Trophoblast cell (in vitro differentiated cells and primary cell): ENCODE data around the gene NFKBIB.

Source experiments
- DNase-seq, 2 donors: peaks; one replicate each; pipeline ENCODE4 v3.0.0-alpha.2; 2016
- H2AFZ ChIP-seq: 2 replicates; pipeline ENCODE4 v1.6.1; 2013; ENCODE audit warnings: low read length, moderate library complexity, mild to moderate bottlenecking; ENCODE audit not compliant: insufficient read depth, poor library complexity
- H2AK5ac ChIP-seq: 2 replicates; pipeline ENCODE4 v1.6.1; 2013; ENCODE audit warnings: mild to moderate bottlenecking, low read length
- H2BK120ac ChIP-seq: 2 replicates; pipeline ENCODE4 v1.6.1; 2013; ENCODE audit warnings: low read length, mild to moderate bottlenecking, moderate library complexity; ENCODE audit not compliant: insufficient read depth, poor library complexity
- H2BK12ac ChIP-seq: 2 replicates; pipeline ENCODE4 v1.6.1; 2013; ENCODE audit warnings: mild to moderate bottlenecking, low read length, moderate library complexity
- H2BK5ac ChIP-seq: 2 replicates; pipeline ENCODE4 v1.6.1; 2013; ENCODE audit warnings: low read length, low read depth, moderate library complexity, mild to moderate bottlenecking; ENCODE audit not compliant: poor library complexity
- H3K14ac ChIP-seq: 2 replicates; pipeline ENCODE4 v1.6.1; 2013; ENCODE audit warnings: mild to moderate bottlenecking, low read length
- H3K18ac ChIP-seq: 2 replicates; pipeline ENCODE4 v1.6.1; 2013; ENCODE audit warnings: mild to moderate bottlenecking, low read length
- H3K23ac ChIP-seq: 2 replicates; pipeline ENCODE4 v1.6.1; 2013; ENCODE audit warnings: low read length
- H3K27ac ChIP-seq: 2 replicates; pipeline ENCODE4 v1.5.1; 2013; ENCODE audit warnings: low read depth, mild to moderate bottlenecking, inconsistent platforms, low read length, moderate library complexity
- H3K27me3 ChIP-seq: 2 replicates; pipeline ENCODE4 v1.6.1; 2013; ENCODE audit warnings: inconsistent platforms, mild to moderate bottlenecking, low read length, moderate library complexity; ENCODE audit not compliant: insufficient read depth
- H3K36me3 ChIP-seq, 2 experiments: 1 replicate in 1 of 2; 2 replicates in 1 of 2; pipeline ENCODE4 v1.6.1; 2013; ENCODE audit warnings: low read length in 2 of 2, mild to moderate bottlenecking in 2 of 2, moderate library complexity in 1 of 2; ENCODE audit not compliant: insufficient read depth in 2 of 2, control insufficient read depth in 1 of 2
- H3K4ac ChIP-seq: 2 replicates; pipeline ENCODE4 v1.6.1; 2013; ENCODE audit warnings: low read depth, mild to moderate bottlenecking, low read length, moderate library complexity
- H3K4me1 ChIP-seq, 2 experiments: 1 replicate in 1 of 2; 2 replicates in 1 of 2; pipeline ENCODE4 v1.6.1; 2013; ENCODE audit warnings: low read length in 2 of 2, mild to moderate bottlenecking in 2 of 2, moderate library complexity in 1 of 2; ENCODE audit not compliant: insufficient read depth in 2 of 2, control insufficient read depth in 1 of 2
- H3K4me2 ChIP-seq: 2 replicates; pipeline ENCODE4 v1.6.1; 2013; ENCODE audit warnings: inconsistent platforms, mild to moderate bottlenecking, low read length, moderate library complexity
- H3K4me3 ChIP-seq: 2 replicates; pipeline ENCODE4 v1.5.1; 2013; ENCODE audit warnings: mild to moderate bottlenecking, low read depth, low read length, inconsistent platforms
- H3K79me1 ChIP-seq: one replicate; pipeline ENCODE4 v1.6.1; 2013; ENCODE audit warnings: low read length
- H3K79me2 ChIP-seq: 2 replicates; pipeline ENCODE4 v1.6.1; 2013; ENCODE audit warnings: low read length, mild to moderate bottlenecking; ENCODE audit not compliant: control insufficient read depth, insufficient read depth, poor library complexity
- H3K9ac ChIP-seq: 2 replicates; pipeline ENCODE4 v1.6.1; 2013; ENCODE audit warnings: mild to moderate bottlenecking, low read length
- H3K9me3 ChIP-seq: 2 replicates; pipeline ENCODE4 v1.6.1; 2013; ENCODE audit warnings: low read depth, mild to moderate bottlenecking, control low read depth, inconsistent platforms, low read length; ENCODE audit not compliant: insufficient read depth
- H4K12ac ChIP-seq: 2 replicates; pipeline ENCODE4 v1.6.1; 2013; ENCODE audit warnings: low read depth, mild to moderate bottlenecking, low read length, moderate library complexity
- H4K8ac ChIP-seq: 2 replicates; pipeline ENCODE4 v1.6.1; 2013; ENCODE audit warnings: low read depth, mild to moderate bottlenecking, low read length, moderate library complexity
- H4K91ac ChIP-seq: one replicate; pipeline ENCODE4 v1.6.1; 2013; ENCODE audit warnings: low read depth, mild to moderate bottlenecking, low read length, moderate library complexity
- WGBS: extraction: QIAGEN DNeasy Blood & Tissue Kit; methylation state at CpG from one replicate; pipeline ENCODE4 v1.1.7; 2013; ENCODE audit warnings: missing lambda C conversion rate; ENCODE audit not compliant: insufficient read length, insufficient coverage; ENCODE audit errors: extremely low coverage; 5-methylcytosine and 5-hydroxymethylcytosine counted together

NFKBIB gene

GRCh38 chr19:38878575-38879399, 21.0 kb upstream of the NFKBIB start:
- Histone ChIP-seq H2AFZ (no peak overlapping the region), H3K18ac (no peak overlapping the region), H3K79me1 (no peaks in the 10 kb centered on the region), H3K4me2 (no peak overlapping the region), H2BK120ac (no peak overlapping the region), H3K4ac (no peak overlapping the region), H4K12ac (no peak overlapping the region), H3K14ac (no peak overlapping the region), H3K27me3 (no peaks in the 10 kb centered on the region), H4K91ac (no peak overlapping the region), H2BK12ac (no peak overlapping the region), H3K9ac (no peak overlapping the region), H2AK5ac (peak overlapping the region; percentile 35), H3K4me1 (no peaks in the 10 kb centered on the region), H3K4me3 (no peak overlapping the region), H3K79me2 (no peaks in the 10 kb centered on the region), H3K9me3 (no peaks in the 10 kb centered on the region), H3K23ac (no peak overlapping the region), H3K27ac (no peak overlapping the region), H4K8ac (no peak overlapping the region), H2BK5ac (no peak overlapping the region), H3K36me3 (no peaks in the 10 kb centered on the region)
- no peak for DNase-seq
- no CpG with 5 or more reads among the region's 16 CpGs for WGBS

GRCh38 chr19:38879400-38879751, 20.4 kb upstream of the NFKBIB start:
- Histone ChIP-seq H3K18ac (no peak overlapping the region), H3K9me3 (no peaks in the 10 kb centered on the region), H3K4me3 (no peak overlapping the region), H3K4me1 (no peaks in the 10 kb centered on the region), H3K4me2 (no peak overlapping the region), H3K9ac (no peak overlapping the region), H2BK120ac (no peak overlapping the region), H3K27ac (no peak overlapping the region), H4K91ac (no peak overlapping the region), H4K12ac (no peak overlapping the region), H3K79me1 (no peaks in the 10 kb centered on the region), H3K36me3 (no peaks in the 10 kb centered on the region), H2AK5ac (no peak overlapping the region), H3K23ac (no peak overlapping the region), H3K79me2 (no peaks in the 10 kb centered on the region), H2BK12ac (no peak overlapping the region), H3K4ac (no peak overlapping the region), H3K14ac (no peak overlapping the region), H3K27me3 (no peaks in the 10 kb centered on the region), H4K8ac (no peak overlapping the region), H2BK5ac (no peak overlapping the region), H2AFZ (no peak overlapping the region)
- no peak for DNase-seq
- WGBS, result no CpG with 5 or more reads among the region's 11 CpGs

- no peaks in the 10 kb centered on the region for H3K79me2 ChIP-seq
- WGBS, result no CpG with 5 or more reads among the region's 19 CpGs
Measured at GRCh38 chr19:38880076-38880881, 19.5 kb upstream of the NFKBIB start.

DNA sequence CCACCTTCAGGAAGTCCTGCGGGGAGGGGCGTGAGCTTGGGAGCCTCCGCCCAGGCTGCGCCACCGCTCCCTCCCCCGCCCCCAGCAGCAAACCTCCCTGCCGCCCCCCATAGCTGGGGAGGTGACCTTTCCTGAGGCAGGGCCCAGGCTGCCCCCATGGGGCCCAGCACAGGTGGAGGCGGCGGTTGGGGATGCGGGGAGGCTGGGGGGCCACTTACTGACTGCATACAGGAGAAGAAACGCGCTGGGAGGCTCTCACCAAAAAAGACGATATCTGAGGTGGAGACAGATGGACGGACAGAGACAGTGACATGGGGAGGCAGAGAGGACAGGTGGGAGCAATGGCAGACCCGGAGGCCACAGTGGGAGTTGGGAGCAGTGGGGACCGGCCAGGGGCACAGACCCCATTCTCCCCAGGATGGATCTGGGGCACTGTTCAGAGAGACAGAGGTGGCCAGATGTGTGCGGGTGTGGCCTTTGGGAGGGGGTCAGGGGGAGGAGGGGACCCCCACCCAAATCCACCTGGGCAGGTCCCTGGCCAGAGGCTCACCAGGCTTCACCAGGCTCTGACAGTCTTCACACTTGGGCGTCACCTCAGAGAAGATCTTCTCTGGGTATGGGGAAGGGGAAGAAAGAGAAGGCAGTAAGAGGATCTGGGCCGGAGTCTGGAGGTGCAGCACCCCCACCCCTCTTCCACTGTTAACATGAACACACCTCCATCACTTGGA, 18.7 kb upstream of the NFKBIB start:
- DNase-seq, result no peak
- Histone ChIP-seq H3K4ac (no peak overlapping the region), H3K79me2 (no peaks in the 10 kb centered on the region), H2AFZ (no peak overlapping the region), H4K91ac (no peak overlapping the region), H3K9me3 (no peaks in the 10 kb centered on the region), H3K4me2 (no peak overlapping the region), H3K23ac (no peak overlapping the region), H3K14ac (no peak overlapping the region), H2BK12ac (no peak overlapping the region), H4K8ac (no peak overlapping the region), H2AK5ac (no peak overlapping the region), H3K18ac (no peak overlapping the region), H3K36me3 (no peaks in the 10 kb centered on the region), H3K27ac (no peak overlapping the region), H2BK120ac (no peak overlapping the region), H3K79me1 (no peaks in the 10 kb centered on the region), H2BK5ac (no peak overlapping the region), H3K9ac (no peak overlapping the region), H3K4me1 (no peaks in the 10 kb centered on the region), H4K12ac (no peak overlapping the region), H3K4me3 (no peak overlapping the region), H3K27me3 (no peaks in the 10 kb centered on the region)
- no CpG with 5 or more reads among the region's 19 CpGs for WGBS

More at GRCh38 chr19:38880076-38880881, 19.5 kb upstream of the NFKBIB start:
- Histone ChIP-seq H3K18ac (no peak overlapping the region), H3K23ac (no peak overlapping the region), H3K4ac (no peak overlapping the region), H2AFZ (no peak overlapping the region), H2BK12ac (no peak overlapping the region), H2BK5ac (no peak overlapping the region), H3K27me3 (no peaks in the 10 kb centered on the region), H3K27ac (no peak overlapping the region), H4K12ac (no peak overlapping the region), H3K36me3 (no peaks in the 10 kb centered on the region), H2BK120ac (no peak overlapping the region), H3K9ac (no peak overlapping the region), H3K4me1 (no peaks in the 10 kb centered on the region), H4K8ac (no peak overlapping the region), H3K9me3 (no peaks in the 10 kb centered on the region), H3K79me1 (no peaks in the 10 kb centered on the region), H2AK5ac (no peak overlapping the region), H3K4me3 (no peak overlapping the region), H3K14ac (no peak overlapping the region), H3K4me2 (no peak overlapping the region), H4K91ac (no peak overlapping the region)
- DNase-seq, result no peak
